HCT116 (cell line): Measurements from ENCODE around the gene THRB.

Experiments used
- CBX3 ChIP-seq: IDR thresholded peaks from 2 replicates; pipeline ENCODE4 v1.6.1; 2012; ENCODE audit warnings: low read depth
- EGR1 ChIP-seq: IDR thresholded peaks from 2 replicates; pipeline ENCODE4 v1.6.1; 2012; ENCODE audit warnings: low read depth
- EZH2 ChIP-seq: fragments of 200-600 bp; sonication (generic); IDR thresholded peaks from 2 replicates; pipeline ENCODE4 v1.6.1; 2017; ENCODE audit warnings: antibody characterized with exemption, mixed run types
- EZH2phosphoT487 ChIP-seq: fragments of 200-600 bp; IDR thresholded peaks from 2 replicates; pipeline ENCODE4 v1.6.1; 2018; ENCODE audit warnings: antibody characterized with exemption, borderline replicate concordance
- POLR2A ChIP-seq: IDR thresholded peaks from 2 replicates; pipeline ENCODE4 v1.7.0; 2011; ENCODE audit warnings: borderline replicate concordance; ENCODE audit not compliant: insufficient read depth, insufficient read length; ENCODE audit errors: extremely low read depth
- POLR2AphosphoS5 ChIP-seq: IDR thresholded peaks from 2 replicates; pipeline ENCODE4 v1.6.1; 2011; ENCODE audit warnings: mild to moderate bottlenecking, low read depth, low read length, moderate library complexity
- RAD21 ChIP-seq: IDR thresholded peaks from 2 replicates; pipeline ENCODE4 v1.6.1; 2012; ENCODE audit warnings: low read depth, mild to moderate bottlenecking
- YY1 ChIP-seq: IDR thresholded peaks from 2 replicates; pipeline ENCODE4 v1.6.1; 2011; ENCODE audit warnings: low read length, low read depth, moderate library complexity, mild to moderate bottlenecking; ENCODE audit not compliant: insufficient replicate concordance; ENCODE audit errors: extremely low read depth
- TF ChIP-seq, protein P1 (sequence below), 3 experiments: fragments of 200-600 bp in 1 of 3; sonication (generic) in 1 of 3; IDR thresholded peaks in 2 of 3; conservative IDR thresholded peaks in 1 of 3; 2 replicates each; pipeline ENCODE4 v1.5.1; 2012 to 2017; ENCODE audit warnings: low read depth in 2 of 3, low read length in 2 of 3, antibody characterized with exemption in 1 of 3, borderline replicate concordance in 1 of 3, control low read depth in 1 of 3, mild to moderate bottlenecking in 1 of 3, mixed read lengths in 1 of 3, mixed run types in 1 of 3, moderate library complexity in 1 of 3; ENCODE audit not compliant: insufficient read depth in 1 of 3
- TF ChIP-seq, protein P2 (sequence below): IDR thresholded peaks from 2 replicates; pipeline ENCODE4 v1.6.1; 2012; ENCODE audit warnings: low read depth
- TF ChIP-seq, protein P3 (sequence below): IDR thresholded peaks from 2 replicates; pipeline ENCODE4 v1.6.1; 2012
- TF ChIP-seq, protein P4 (sequence below): IDR thresholded peaks from 2 replicates; pipeline ENCODE4 v1.6.1; 2012
- TF ChIP-seq, protein P5 (sequence below): IDR thresholded peaks from 2 replicates; pipeline ENCODE4 v1.6.1; 2011; ENCODE audit warnings: mild to moderate bottlenecking, low read length, moderate library complexity; ENCODE audit not compliant: insufficient replicate concordance; ENCODE audit errors: extremely low read depth

DNA sequence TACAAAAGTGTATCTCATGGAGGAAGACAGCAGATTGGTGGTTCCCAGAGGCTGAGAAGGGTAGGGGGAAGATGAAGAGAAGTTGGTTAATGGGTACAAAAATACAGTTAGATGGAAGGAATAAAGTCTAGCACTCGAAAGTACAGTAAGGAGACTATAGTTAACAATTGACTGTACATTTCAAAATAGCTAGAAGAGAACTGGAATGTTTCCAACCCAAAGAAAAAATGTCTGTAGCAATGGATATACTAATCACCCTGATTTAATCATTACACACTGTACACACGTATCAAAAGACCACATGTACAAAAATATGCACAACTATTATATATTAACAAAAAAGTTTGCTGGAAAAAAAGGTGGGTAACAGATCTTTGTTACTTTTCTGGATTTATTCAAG lies 57.3 kb downstream of the THRB start:
- TF ChIP-seq, protein P1, sequence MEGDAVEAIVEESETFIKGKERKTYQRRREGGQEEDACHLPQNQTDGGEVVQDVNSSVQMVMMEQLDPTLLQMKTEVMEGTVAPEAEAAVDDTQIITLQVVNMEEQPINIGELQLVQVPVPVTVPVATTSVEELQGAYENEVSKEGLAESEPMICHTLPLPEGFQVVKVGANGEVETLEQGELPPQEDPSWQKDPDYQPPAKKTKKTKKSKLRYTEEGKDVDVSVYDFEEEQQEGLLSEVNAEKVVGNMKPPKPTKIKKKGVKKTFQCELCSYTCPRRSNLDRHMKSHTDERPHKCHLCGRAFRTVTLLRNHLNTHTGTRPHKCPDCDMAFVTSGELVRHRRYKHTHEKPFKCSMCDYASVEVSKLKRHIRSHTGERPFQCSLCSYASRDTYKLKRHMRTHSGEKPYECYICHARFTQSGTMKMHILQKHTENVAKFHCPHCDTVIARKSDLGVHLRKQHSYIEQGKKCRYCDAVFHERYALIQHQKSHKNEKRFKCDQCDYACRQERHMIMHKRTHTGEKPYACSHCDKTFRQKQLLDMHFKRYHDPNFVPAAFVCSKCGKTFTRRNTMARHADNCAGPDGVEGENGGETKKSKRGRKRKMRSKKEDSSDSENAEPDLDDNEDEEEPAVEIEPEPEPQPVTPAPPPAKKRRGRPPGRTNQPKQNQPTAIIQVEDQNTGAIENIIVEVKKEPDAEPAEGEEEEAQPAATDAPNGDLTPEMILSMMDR (IDR thresholded peaks at IDR 0.05 in 2 of 3, conservative IDR thresholded peaks at IDR 0.05 in 1 of 3; ENCODE audit: borderline replicate concordance in 1 of 3, insufficient read depth in 1 of 3, low read depth in 2 of 3, low read length in 2 of 3): no peak
- TF ChIP-seq, protein P2, sequence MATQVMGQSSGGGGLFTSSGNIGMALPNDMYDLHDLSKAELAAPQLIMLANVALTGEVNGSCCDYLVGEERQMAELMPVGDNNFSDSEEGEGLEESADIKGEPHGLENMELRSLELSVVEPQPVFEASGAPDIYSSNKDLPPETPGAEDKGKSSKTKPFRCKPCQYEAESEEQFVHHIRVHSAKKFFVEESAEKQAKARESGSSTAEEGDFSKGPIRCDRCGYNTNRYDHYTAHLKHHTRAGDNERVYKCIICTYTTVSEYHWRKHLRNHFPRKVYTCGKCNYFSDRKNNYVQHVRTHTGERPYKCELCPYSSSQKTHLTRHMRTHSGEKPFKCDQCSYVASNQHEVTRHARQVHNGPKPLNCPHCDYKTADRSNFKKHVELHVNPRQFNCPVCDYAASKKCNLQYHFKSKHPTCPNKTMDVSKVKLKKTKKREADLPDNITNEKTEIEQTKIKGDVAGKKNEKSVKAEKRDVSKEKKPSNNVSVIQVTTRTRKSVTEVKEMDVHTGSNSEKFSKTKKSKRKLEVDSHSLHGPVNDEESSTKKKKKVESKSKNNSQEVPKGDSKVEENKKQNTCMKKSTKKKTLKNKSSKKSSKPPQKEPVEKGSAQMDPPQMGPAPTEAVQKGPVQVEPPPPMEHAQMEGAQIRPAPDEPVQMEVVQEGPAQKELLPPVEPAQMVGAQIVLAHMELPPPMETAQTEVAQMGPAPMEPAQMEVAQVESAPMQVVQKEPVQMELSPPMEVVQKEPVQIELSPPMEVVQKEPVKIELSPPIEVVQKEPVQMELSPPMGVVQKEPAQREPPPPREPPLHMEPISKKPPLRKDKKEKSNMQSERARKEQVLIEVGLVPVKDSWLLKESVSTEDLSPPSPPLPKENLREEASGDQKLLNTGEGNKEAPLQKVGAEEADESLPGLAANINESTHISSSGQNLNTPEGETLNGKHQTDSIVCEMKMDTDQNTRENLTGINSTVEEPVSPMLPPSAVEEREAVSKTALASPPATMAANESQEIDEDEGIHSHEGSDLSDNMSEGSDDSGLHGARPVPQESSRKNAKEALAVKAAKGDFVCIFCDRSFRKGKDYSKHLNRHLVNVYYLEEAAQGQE: no peak
- no peak for TF ChIP-seq YY1
- TF ChIP-seq, protein P3, sequence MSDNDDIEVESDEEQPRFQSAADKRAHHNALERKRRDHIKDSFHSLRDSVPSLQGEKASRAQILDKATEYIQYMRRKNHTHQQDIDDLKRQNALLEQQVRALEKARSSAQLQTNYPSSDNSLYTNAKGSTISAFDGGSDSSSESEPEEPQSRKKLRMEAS: no peak
- no peak for TF ChIP-seq EGR1
- no peak for TF ChIP-seq POLR2AphosphoS5
- no peak for TF ChIP-seq EZH2phosphoT487
- no peak for TF ChIP-seq POLR2A
- TF ChIP-seq, protein P4, sequence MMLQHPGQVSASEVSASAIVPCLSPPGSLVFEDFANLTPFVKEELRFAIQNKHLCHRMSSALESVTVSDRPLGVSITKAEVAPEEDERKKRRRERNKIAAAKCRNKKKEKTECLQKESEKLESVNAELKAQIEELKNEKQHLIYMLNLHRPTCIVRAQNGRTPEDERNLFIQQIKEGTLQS: no peak
- TF ChIP-seq, protein P5, sequence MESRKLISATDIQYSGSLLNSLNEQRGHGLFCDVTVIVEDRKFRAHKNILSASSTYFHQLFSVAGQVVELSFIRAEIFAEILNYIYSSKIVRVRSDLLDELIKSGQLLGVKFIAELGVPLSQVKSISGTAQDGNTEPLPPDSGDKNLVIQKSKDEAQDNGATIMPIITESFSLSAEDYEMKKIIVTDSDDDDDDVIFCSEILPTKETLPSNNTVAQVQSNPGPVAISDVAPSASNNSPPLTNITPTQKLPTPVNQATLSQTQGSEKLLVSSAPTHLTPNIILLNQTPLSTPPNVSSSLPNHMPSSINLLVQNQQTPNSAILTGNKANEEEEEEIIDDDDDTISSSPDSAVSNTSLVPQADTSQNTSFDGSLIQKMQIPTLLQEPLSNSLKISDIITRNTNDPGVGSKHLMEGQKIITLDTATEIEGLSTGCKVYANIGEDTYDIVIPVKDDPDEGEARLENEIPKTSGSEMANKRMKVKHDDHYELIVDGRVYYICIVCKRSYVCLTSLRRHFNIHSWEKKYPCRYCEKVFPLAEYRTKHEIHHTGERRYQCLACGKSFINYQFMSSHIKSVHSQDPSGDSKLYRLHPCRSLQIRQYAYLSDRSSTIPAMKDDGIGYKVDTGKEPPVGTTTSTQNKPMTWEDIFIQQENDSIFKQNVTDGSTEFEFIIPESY: no peak
- no peak for TF ChIP-seq RAD21
- no peak for TF ChIP-seq CBX3
- no peak for TF ChIP-seq EZH2
